H9 (cell line): ENCODE measurements around the gene ADAMTS6. TPM values are rescaled to one million over a fixed set of nuclear protein-coding genes. Genes with fewer than 3 reads are reported as not detected.
A peak's percentile ranks its signal among the peaks of the same experiment; 100 is the strongest.

ENCODE experiments used
- DNase-seq: peaks from one replicate; pipeline ENCODE4 v3.0.0-alpha.2; 2017
- H2AFZ ChIP-seq: one replicate; pipeline ENCODE4 v1.6.1; 2013; ENCODE audit warnings: mild to moderate bottlenecking, low read length, control low read depth, moderate library complexity
- H2AK5ac ChIP-seq: 2 replicates; pipeline ENCODE4 v1.6.1; 2013; ENCODE audit warnings: low read length, control low read depth, mixed read lengths; ENCODE audit not compliant: insufficient read length
- H2BK120ac ChIP-seq: one replicate; pipeline ENCODE4 v1.6.1; 2013; ENCODE audit warnings: low read depth, mild to moderate bottlenecking, low read length, control low read depth, inconsistent platforms; ENCODE audit not compliant: poor library complexity, severe bottlenecking
- H2BK12ac ChIP-seq: 2 replicates; pipeline ENCODE4 v1.6.1; 2013; ENCODE audit warnings: low read length, control low read depth, mixed read lengths, low read depth; ENCODE audit not compliant: insufficient read length
- H2BK15ac ChIP-seq: 2 replicates; pipeline ENCODE4 v1.6.1; 2013; ENCODE audit warnings: low read depth, low read length, control low read depth
- H2BK20ac ChIP-seq: one replicate; pipeline ENCODE4 v1.6.1; 2013; ENCODE audit warnings: low read depth, mild to moderate bottlenecking, low read length, control low read depth, inconsistent platforms; ENCODE audit not compliant: poor library complexity, severe bottlenecking
- H2BK5ac ChIP-seq: 2 replicates; pipeline ENCODE4 v1.6.1; 2013; ENCODE audit warnings: low read length, control low read depth, mixed read lengths; ENCODE audit not compliant: insufficient read length
- H3K14ac ChIP-seq: 2 replicates; pipeline ENCODE4 v1.6.1; 2013; ENCODE audit warnings: low read length, control low read depth; ENCODE audit not compliant: insufficient read depth
- H3K18ac ChIP-seq: 2 replicates; pipeline ENCODE4 v1.6.1; 2013; ENCODE audit warnings: low read depth, mild to moderate bottlenecking, mixed read lengths, low read length, control low read depth; ENCODE audit not compliant: insufficient read length
- H3K23ac ChIP-seq: 2 replicates; pipeline ENCODE4 v1.6.1; 2013; ENCODE audit warnings: low read length, control low read depth, mixed read lengths, low read depth; ENCODE audit not compliant: insufficient read length
- H3K23me2 ChIP-seq: 2 replicates; pipeline ENCODE4 v1.6.1; 2013; ENCODE audit warnings: low read depth, mild to moderate bottlenecking, mixed read lengths, low read length, control low read depth; ENCODE audit not compliant: insufficient read length, poor library complexity, severe bottlenecking
- H3K27ac ChIP-seq: 2 replicates; pipeline ENCODE4 v1.5.1; 2013; ENCODE audit warnings: low read length, control low read depth, mixed read lengths, low read depth; ENCODE audit not compliant: insufficient read length
- H3K27me3 ChIP-seq: 2 replicates; pipeline ENCODE4 v1.6.1; 2013; ENCODE audit warnings: low read length, control low read depth, inconsistent platforms; ENCODE audit not compliant: insufficient read depth
- H3K4ac ChIP-seq: 2 replicates; pipeline ENCODE4 v1.6.1; 2013; ENCODE audit warnings: low read depth, mild to moderate bottlenecking, control low read depth, inconsistent platforms, low read length, moderate library complexity
- H3K4me1 ChIP-seq: 2 replicates; pipeline ENCODE4 v1.6.1; 2013; ENCODE audit warnings: low read length, control low read depth, inconsistent platforms; ENCODE audit not compliant: insufficient read depth
- H3K4me2 ChIP-seq: 2 replicates; pipeline ENCODE4 v1.6.1; 2013; ENCODE audit warnings: low read length, control low read depth, mixed read lengths; ENCODE audit not compliant: insufficient read length, insufficient read depth
- H3K56ac ChIP-seq: 2 replicates; pipeline ENCODE4 v1.6.1; 2013; ENCODE audit warnings: low read depth, mild to moderate bottlenecking, mixed read lengths, low read length, control low read depth; ENCODE audit not compliant: insufficient read length
- H3K79me1 ChIP-seq: 2 replicates; pipeline ENCODE4 v1.6.1; 2013; ENCODE audit warnings: low read depth, mild to moderate bottlenecking, moderate library complexity, low read length, control low read depth, inconsistent platforms; ENCODE audit not compliant: insufficient read depth, poor library complexity, severe bottlenecking
- H3K79me2 ChIP-seq: 2 replicates; pipeline ENCODE4 v1.6.1; 2013; ENCODE audit warnings: low read length, control low read depth, inconsistent platforms; ENCODE audit not compliant: insufficient read depth
- H3K9ac ChIP-seq: 2 replicates; pipeline ENCODE4 v1.6.1; 2013; ENCODE audit warnings: low read length, control low read depth, mixed read lengths; ENCODE audit not compliant: insufficient read length; ENCODE audit errors: extremely low read depth
- H3K9me3 ChIP-seq: one replicate; pipeline ENCODE4 v1.6.1; 2013; ENCODE audit warnings: low read depth, low read length, inconsistent platforms; ENCODE audit not compliant: control insufficient read depth
- H3T11ph ChIP-seq: one replicate; pipeline ENCODE4 v1.6.1; 2013; ENCODE audit warnings: mild to moderate bottlenecking, low read length, control low read depth, inconsistent platforms
- H4K20me1 ChIP-seq: one replicate; pipeline ENCODE4 v1.6.1; 2013; ENCODE audit not compliant: control insufficient read depth, insufficient read length, insufficient read depth
- H4K5ac ChIP-seq: 2 replicates; pipeline ENCODE4 v1.6.1; 2013; ENCODE audit warnings: low read depth, mild to moderate bottlenecking, mixed read lengths, low read length, control low read depth; ENCODE audit not compliant: insufficient read length
- H4K8ac ChIP-seq: replicated peaks from 2 replicates; pipeline ENCODE4 v1.6.1; 2013; ENCODE audit warnings: low read length, control low read depth, mixed read lengths, low read depth; ENCODE audit not compliant: insufficient read length
- H4K91ac ChIP-seq: 2 replicates; pipeline ENCODE4 v1.6.1; 2013; ENCODE audit warnings: low read depth, mild to moderate bottlenecking, moderate library complexity, mixed read lengths, low read length, control low read depth; ENCODE audit not compliant: insufficient read length
- H3K27ac Mint-ChIP-seq, 3 experiments: 2 replicates in 2 of 3; 3 replicates in 1 of 3; pipeline ENCODE4 v1.8.0; 2020 to 2021; ENCODE audit warnings: mixed read lengths in 3 of 3, mild to moderate bottlenecking in 1 of 3, moderate library complexity in 1 of 3
- H3K27me3 Mint-ChIP-seq: 2 replicates; pipeline ENCODE4 v1.8.0; 2021; ENCODE audit warnings: low read depth, mild to moderate bottlenecking, moderate library complexity, mixed read lengths
- H3K36me3 Mint-ChIP-seq, 3 experiments: 2 replicates in 2 of 3; 3 replicates in 1 of 3; pipeline ENCODE4 v1.8.0; 2020 to 2021; ENCODE audit warnings: low read depth in 3 of 3, mixed read lengths in 3 of 3; ENCODE audit not compliant: insufficient read depth in 1 of 3
- H3K4me1 Mint-ChIP-seq, 2 experiments: 2 replicates each; pipeline ENCODE4 v1.8.0; 2020; ENCODE audit warnings: mixed read lengths in 2 of 2
- H3K4me3 Mint-ChIP-seq, 2 experiments: 2 replicates in 1 of 2; 3 replicates in 1 of 2; pipeline ENCODE4 v1.8.0; 2020 to 2021; ENCODE audit warnings: mild to moderate bottlenecking in 2 of 2, mixed read lengths in 2 of 2, moderate library complexity in 1 of 2
- H3K9me3 Mint-ChIP-seq, 2 experiments: 2 replicates in 1 of 2; 3 replicates in 1 of 2; pipeline ENCODE4 v1.8.0; 2020; ENCODE audit warnings: mild to moderate bottlenecking in 2 of 2, mixed read lengths in 2 of 2, moderate library complexity in 1 of 2
- CTCF ChIP-seq: fragments of 200-600 bp; sonication (generic); conservative IDR thresholded peaks from 3 replicates; pipeline ENCODE4 v1.8.0; 2021; ENCODE audit warnings: antibody characterized with exemption, mild to moderate bottlenecking
- WGBS: extraction: QIAGEN DNeasy Blood & Tissue Kit; methylation state at CpG from one replicate; pipeline ENCODE4 v1.1.7; 2013; ENCODE audit warnings: missing lambda C conversion rate, low lambda C conversion rate, mixed read lengths; ENCODE audit not compliant: insufficient read length; ENCODE audit errors: extremely low coverage; 5-methylcytosine and 5-hydroxymethylcytosine counted together
- total RNA-seq: library from RNA; stranded (reverse); gene quantifications from 2 replicates; pipeline ENCODE4 v1.2.1, GENCODE V29; 2021

The ADAMTS6 gene
- total RNA-seq, 1 experiment from 2014 or later = 0.33 TPM

GRCh38 chr5:65329266-65329665 is 152.5 kb downstream of the ADAMTS6 start:
- Histone ChIP-seq H3K23ac (no peak overlapping the region), H3K4me1 (no peaks in the 10 kb centered on the region), H2AFZ (no peak overlapping the region), H3T11ph (no peak overlapping the region), H3K18ac (no peak overlapping the region), H2BK5ac (no peak overlapping the region), H3K4ac (no peak overlapping the region), H2BK15ac (no peak overlapping the region), H4K8ac (no peak overlapping the region), H3K27me3 (no peaks in the 10 kb centered on the region), H3K9me3 (no peaks in the 10 kb centered on the region), H3K9ac (no peak overlapping the region), H3K79me1 (no peaks in the 10 kb centered on the region), H4K20me1 (no peaks in the 10 kb centered on the region), H3K27ac (no peak overlapping the region), H4K91ac (no peak overlapping the region), H3K23me2 (no peaks in the 10 kb centered on the region), H2AK5ac (no peak overlapping the region), H2BK120ac (no peak overlapping the region), H3K56ac (no peak overlapping the region), H4K5ac (no peak overlapping the region), H2BK12ac (no peak overlapping the region), H3K4me2 (no peak overlapping the region), H3K79me2 (no peaks in the 10 kb centered on the region), H2BK20ac (no peak overlapping the region), H3K14ac (no peak overlapping the region)
- H3K36me3 Mint-ChIP-seq = no peaks in the 10 kb centered on the region
- no peak for TF ChIP-seq CTCF
- no peaks in the 10 kb centered on the region for H3K27me3 Mint-ChIP-seq
- H3K4me1 Mint-ChIP-seq = peaks cover 15 to 24% of the 10 kb centered on the region in 2 experiments
- DNase-seq = no peak
- H3K27ac Mint-ChIP-seq = peak overlapping the region; percentile 11 to 44 (median 34); a peak in 2 of 7 replicates
- WGBS = no CpG with 5 or more reads among the region's 2 CpGs
- H3K9me3 Mint-ChIP-seq = no peaks in the 10 kb centered on the region
- no peak overlapping the region for H3K4me3 Mint-ChIP-seq
